GM18870 (cell line): ENCODE measurements around the gene PPP1CC.
"Not testable (repeated sequence)": the region's sequence is repeated elsewhere in the genome, so short reads cannot be mapped to it uniquely, and the experiment has no call there.

ENCODE experiments used
- ATAC-seq: cut with Tn5 transposase; IDR thresholded peaks from one replicate; pipeline ENCODE4 v1.9.1; 2021; ENCODE audit warnings: moderate library complexity; ENCODE audit not compliant: unreplicated experiment

Gene PPP1CC

DNA sequence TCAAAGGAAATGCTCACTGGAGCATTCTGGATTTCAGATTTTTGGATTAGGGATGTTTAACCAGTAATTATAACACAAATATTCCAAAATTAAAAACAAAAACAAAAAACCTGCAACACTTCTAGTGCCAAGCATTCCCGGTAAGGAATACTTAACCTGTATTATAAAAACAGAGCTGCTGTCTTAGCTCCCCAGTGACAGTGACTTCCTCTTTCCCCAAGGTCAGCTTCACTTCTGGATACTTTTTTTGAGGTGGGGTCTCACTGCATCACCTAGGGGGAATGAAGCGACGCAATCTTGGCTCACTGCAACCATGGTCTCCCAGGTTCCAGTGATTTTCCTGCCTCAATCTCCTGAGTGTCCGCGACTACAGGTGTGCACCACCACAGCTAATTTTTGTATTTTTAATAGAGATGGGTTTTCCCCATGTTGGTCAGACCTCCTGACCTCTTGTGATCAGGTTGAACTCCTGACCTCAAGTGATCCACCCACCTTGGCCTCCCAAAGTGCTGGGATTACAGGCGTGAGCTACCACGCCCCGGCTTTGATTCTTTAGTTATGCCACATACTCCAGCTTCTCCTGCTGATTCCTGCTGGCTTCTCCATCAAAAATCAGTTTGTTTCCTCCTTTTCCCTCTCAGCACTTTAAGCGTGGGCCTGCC is 15.9 kb downstream of the PPP1CC start:
- no peak for ATAC-seq

DNA sequence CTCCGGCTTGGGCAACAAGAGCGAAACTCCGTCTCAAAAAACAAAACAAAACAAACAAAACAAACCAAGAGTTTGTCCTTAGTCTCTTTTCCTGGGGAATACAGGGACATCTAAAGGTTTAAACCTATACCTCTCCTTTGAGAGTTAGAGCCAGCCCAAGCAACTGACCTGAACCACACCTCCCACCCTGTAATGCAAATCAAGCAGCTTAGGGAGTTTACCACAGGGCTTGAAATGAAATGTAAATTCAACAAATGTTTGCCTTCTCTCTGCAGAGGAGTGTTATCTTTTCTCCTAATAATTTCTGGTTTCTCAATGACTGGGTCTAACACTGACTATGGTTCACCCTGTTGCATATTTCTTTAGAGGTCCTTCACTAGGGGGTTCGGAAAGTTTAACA is 16.7 kb downstream of the PPP1CC start:
- ATAC-seq = no peak

DNA sequence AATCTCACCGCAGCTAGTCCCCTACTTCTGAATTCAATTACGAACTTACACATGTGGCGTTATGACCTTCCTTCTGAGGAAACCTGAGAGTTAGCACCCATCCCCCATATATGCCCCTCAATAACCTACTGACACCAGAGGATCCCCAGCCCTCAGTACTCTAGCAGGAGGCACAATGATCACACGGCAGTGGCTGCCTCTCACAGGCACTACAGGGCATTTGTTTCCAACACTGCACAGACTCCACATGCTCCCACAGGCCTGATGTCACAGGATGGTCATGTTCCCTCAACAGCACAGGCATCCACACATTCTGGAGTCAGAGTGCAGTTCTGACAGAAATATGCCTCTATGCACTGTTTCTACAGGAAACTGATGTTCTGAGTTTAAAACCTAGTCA is 17.4 kb downstream of the PPP1CC start:
- no peak for ATAC-seq

DNA sequence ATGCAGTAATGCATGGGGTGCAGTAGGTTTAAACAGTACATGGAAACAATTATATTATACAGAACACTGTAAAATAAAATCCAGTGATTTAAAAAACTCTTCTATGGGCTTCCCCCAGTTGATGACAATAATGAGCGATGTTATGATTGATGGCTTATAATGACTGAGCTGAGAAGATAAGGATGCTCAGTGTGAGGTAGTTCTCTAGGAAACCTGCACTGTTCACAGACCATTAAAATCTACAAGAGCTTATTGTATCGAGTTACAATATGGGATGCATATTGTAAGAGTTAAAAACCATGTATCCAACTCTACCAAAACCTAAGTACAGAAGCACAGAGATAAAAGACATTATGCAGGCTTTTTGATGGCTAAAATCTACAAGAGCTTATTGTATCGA is 19.8 kb downstream of the PPP1CC start:
- ATAC-seq = not testable (repeated sequence)

DNA sequence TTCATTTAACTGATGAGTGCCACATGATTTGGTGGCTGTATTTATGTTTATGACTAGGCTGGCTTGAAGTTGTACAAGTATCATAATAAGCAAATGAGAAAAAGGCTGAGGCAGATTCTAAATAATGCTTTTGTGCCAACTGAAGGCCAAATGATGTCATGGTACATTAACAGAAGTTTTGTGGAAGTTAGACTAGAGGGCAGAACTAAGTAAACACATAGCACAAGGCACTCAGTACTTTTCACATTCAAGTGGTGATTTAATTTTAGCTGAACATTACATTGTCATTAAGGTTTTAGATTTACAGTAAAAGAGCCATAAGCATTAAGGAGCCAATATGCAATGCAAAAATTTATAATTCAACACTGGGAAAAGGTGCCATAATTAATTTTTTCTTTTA is 21.1 kb downstream of the PPP1CC start:
- ATAC-seq = no peak

DNA sequence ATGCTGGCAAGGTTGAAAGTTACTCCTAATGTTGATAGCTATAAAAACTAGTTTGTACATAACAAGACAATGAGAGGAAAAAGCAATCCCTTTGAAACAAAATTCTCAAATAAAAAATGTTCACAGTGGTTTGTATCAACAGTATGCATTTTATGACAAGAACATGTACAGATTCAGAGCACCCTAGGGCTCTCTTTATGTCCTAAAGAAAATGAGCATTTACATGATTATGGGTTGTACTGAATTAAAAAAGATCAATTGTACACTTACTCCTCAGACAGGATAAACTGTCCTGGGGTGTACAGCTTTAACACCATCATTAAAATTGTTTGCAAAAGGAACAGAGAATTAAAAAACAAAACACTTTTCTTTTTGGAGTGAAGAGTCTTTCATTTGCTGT is 22.2 kb downstream of the PPP1CC start:
- ATAC-seq = no peak

DNA sequence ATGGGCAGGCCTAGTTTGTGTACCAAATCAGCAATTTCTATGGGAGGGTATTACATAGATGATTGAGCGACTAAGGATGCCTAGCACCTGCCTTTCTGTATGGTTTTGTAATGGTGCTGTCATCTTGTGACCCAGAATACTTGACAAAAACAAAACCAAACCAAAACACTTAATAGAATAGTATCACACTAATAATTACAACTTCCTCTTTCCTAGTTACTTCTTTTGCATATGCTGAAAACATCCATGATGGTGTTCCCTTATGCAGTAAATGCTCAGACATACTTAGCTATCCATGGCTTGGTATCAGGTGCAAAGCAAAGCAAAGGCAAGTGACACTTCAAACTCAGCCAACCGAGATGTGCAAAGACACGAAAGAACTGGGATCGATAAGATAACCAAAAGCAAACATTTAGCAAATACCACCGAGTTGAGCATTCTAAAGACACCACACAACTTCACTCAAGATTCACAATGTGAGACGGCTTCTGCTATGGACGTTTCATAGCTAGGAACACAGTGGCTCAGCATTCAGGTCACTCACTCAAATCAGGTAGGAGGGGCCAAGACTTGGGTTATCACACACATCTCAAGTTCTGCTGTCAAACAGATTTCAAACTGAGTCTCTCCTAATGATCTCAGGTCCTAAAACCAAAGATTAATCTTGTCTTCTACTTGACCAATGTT is 24.3 kb downstream of the PPP1CC start:
- no peak for ATAC-seq

DNA sequence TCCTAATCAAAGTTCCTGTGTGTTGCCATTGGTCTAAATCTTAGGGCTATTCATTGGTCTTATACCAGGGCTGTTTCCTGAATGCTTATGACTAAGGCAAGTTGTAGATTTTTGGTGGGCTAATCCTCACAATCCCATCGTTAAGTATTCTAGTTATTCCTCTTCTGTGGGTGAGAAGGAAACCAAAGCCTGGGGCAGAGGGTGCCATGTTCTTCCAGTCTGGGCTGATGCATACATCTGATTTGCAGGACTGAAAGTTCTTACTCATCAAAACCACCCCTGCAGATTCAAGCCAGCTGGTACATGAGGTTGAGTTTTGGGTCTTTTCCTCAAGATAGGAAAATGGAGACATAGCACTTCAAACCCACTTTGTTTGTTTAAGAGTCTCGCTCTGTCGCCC is 25.7 kb downstream of the PPP1CC start:
- ATAC-seq = no peak

DNA sequence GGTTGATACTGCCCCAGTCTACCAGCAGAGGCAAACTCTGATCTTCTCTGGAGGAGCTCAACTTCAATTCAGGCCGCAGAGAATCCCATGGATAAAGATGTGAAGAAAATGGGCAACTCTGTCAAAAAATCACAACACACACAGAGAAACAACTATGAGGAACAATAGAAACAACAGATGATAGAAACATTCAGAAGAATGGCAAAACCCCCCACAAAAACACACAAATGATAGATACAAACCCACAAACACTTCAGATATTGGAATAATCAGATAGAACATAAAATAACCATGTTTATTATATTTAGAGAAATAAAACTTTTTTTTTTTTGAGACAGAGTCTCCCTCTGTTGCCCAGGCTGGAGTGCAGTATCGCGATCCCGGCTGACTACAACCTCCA is 33.8 kb downstream of the PPP1CC start:
- ATAC-seq = no peak

DNA sequence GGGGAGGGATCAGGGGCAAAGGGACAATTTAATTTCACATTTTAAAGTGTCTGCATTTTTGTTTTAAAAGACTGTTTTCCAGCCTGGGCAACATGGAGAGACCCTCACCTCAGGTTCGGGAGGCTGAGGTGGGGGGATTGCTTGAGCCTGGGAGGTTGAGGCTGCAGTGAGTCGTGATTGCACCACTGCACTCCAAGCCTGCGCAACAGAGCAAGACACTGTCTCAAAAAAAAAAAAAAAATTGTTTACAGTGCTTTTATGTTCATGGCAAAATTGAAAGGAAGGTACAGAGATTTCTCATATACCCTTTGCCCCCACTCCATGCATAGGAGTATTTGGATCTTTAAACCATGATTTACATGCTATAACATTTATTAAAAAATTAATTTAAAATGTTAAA is 37.4 kb downstream of the PPP1CC start:
- no peak for ATAC-seq

DNA sequence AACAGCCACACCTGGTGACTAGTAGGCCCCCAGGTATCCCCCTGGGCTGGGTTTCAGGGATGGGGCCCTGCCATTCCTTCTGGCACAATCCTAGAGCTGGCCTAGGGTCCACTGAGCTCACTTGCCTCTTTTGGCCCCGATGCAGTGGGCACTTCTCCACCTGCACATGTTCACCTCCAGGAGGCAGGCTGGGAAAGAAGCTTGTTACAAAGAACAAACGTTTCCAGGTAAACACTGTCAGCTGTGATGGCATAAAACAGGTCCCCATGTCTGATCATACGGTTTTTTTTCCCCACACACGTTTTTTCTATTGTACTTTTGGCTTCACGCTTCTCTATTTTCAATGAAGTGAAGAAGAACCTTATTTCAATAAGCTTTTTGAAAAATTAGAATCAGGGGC is 37.9 kb downstream of the PPP1CC start:
- ATAC-seq = no peak

DNA sequence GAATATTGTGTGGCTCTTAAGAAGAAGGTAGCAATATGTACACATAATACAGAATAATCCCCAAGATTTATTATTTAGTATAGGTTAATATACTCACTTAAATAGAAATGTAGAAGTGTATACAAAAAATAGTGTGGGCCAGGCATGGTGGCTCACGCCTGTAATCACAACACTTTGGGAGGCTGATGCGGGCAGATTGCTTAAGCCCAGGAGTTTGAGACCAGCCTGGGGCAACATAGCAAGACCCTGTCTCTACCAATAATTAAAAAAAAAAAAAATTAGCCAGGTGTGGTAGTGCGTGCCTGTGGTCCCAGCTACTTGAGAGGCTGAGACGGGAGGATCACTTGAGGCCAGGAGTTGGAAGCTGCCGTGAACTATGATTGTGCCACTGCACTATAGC is 38.5 kb downstream of the PPP1CC start:
- no peak for ATAC-seq

DNA sequence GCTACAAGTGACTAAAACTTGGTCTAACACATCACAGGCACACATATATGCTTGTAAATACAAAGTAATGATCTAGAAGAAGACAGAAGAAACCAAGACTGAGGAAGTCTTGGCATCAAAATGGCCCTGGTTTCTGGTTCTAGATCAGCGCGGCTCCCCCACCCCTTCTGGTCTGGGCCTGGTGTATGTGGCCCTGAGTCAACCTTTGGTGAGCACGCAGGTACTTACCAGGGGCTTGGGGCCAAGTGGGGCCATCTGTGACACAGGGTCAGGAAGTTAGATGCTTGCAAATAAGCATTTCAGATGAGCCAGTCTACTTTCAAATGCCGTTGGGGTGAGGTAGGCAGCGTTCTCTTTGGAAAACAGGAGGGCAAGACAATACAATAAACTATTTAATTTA is 40.6 kb downstream of the PPP1CC start:
- no peak for ATAC-seq

DNA sequence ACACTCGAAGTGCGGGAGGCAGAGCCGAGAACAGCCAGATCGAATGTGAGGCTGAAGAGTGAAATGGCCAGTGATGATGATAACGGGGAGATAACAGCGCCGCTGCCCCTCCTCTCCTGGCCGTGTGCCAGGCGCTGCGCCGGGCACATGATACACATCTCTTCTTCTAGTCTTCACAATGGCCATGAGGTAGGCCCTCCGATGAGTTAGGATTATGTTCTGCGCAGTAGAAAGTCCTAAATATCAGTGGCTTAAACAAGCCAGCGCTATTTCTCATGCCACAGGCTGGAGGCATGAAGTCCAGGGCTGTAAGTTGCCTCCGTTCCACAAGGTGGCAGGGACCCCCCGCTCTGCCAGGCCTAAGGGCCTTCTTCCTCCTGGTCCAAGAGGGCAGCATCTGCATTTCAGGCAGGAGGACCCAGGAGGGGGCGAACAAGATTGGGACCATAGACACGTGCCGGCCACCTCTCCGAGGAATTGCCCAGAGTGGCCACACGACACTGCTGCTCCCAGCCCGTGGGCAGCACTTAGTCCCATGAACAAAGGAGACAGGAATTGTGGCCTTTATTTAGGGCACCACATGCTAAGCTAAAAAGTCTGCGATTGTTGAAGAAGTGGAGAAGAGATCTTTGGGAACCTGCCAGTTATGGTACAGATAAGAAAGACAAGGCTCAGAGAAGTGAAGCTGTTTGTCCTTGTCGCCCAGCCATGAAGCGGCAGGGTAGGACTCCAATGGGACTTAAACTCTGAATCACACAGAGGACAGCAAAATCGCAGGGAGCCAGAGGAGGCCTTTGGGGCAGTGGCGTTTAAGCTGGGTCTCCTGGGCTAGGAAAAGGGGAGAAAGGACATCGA is 42.9 kb downstream of the PPP1CC start:
- ATAC-seq = no peak

DNA sequence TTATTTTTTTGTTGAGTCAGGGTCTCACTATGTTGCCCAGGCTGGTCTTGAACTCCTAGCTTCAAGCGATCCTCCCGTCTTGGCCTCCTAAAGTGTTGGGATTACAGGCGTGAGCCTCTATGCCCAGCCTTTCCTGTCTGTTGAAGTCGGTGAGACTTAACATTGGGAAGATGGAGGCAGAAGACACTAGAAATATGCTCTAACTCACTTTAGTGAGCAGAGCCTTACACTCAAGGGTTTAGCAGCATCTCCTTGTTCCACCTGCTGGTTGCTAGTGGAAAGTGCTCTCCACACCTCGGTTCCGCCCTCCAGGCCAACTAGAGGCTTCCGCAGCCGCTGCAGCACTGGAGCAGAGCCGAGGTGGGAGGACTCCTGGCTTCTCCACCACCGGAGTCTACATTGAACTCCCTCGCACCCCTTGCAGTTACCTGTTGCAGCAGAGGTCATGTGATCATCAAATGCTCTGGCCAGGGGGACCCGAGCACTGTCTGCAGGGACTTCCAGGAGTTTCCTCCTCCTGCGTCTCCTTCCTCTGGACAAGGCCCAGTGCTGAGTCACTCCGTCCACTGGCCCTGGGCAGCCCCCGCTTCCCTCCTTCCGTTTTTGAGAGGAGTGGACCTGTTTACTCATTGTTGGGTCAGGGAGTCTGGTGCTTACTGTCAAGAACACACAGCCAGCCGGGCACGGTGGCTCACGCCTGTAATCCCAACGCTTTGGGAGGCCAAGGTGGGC is 44.4 kb downstream of the PPP1CC start:
- no peak for ATAC-seq

DNA sequence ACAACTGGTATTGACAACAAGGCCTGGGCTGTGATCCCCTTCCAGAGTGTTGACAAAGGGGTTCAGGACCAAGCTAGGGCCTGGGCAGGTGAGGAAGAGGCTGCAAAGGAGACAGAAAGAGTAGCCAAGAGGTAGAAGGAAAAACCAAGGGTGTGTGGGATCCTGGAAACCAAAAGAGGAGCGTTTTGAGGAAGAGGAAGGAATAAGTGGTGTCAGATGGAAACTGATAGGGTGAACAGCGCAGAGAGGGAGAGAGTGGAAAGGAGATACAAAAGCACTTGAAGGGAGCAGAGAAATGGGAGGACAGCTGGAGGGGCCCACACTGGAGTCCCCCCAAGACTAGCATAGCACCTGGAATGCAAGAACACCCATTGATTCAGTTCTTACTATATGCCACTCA is 45.5 kb downstream of the PPP1CC start:
- no peak for ATAC-seq

DNA sequence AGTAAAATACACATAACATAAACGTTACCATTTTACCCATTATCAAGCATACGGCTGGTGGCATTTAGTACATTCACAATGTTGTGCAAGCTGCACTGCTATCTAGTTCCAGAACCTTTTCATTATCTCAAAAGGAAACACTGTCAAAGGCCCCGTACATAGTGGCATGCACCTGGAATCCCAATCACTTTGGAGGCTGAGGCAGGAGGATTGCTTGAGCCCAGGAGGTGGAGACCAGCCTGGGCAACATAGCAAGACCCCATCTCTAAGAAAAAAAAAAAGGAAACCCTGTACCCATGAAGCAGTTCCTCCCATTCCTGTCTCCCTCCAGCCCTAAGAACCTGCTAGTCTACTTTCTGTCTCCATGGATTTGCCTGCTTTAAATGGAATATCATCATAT is 46.4 kb downstream of the PPP1CC start:
- no peak for ATAC-seq

DNA sequence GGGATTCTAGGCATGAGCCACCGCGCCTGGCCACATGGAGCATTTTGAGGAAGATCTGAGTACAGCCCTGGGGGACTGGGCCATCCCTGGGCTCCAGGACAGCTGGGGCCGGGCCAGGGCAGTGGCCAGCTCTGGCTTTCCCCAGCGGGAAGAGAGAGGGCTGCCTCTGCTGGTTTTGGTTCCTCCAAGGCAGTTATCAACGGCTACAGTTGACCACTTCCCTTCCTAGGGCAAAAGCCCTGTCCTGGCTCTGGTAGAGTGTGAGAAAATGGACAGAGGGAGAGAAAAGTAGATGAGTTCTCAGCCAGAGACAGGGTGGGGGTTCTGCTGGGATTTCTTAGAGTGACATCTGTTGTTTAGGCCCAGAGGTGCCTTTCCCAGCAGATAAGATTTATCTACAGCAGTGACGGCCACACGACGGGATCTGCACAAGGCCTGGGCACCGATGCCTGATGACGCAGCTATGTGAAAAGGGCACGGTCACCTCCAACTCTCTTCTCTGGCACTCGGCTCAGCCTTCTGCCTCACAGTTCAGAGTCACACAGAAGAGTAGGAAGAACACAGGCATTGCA is 48.3 kb downstream of the PPP1CC start:
- no peak for ATAC-seq

DNA sequence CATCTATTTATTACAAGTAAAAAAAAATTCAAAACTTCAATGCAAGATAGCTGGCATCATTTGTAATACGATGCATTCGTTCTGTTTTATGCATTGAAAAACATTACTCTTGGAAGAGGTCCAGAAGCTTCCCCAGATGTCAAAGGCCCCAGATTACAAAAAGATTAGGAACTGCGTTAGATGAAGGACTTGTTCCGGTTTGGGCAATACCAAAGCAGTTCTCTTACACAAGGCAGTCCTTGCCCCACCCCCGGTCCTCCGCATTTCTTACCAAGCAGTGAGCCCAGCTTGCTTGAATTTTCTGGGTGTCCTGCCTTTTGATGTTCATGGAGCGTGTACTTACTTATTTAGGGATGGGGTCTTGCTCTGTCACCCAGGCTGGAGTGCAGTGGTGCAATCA is 49.0 kb downstream of the PPP1CC start:
- ATAC-seq = no peak

DNA sequence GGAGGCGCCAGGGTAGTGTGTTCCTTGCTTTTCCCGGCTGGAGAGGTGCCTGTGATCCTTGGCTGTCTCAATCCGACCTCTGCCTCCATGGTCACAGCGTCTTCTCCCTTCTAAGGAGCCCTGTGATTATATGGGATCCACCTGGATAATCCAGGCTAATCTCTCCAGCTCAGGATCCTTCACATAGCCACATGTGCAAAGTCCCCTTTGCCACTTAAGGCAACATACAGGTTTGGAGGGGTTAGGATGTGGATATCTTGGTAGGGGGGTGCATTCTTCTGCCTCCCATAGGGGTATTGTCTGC is 52.6 kb downstream of the PPP1CC start:
- no peak for ATAC-seq
